HL-60 (cell line): ENCODE data around the gene S100A9.

Experiments used
- DNase-seq, 2 experiments: peaks; one replicate each; pipeline ENCODE4 v3.0.0-alpha.2; 2010 to 2020; ENCODE audit warnings: low read depth in 1 of 2, low spot score in 1 of 2
- H3K27ac ChIP-seq: fragments of 250-450 bp; sonication (Bioruptor Pico); replicated peaks from 2 replicates; pipeline ENCODE4 v1.5.1; 2020; ENCODE audit warnings: mild to moderate bottlenecking, moderate library complexity
- H3K27me3 ChIP-seq: fragments of 250-450 bp; sonication (Bioruptor Pico); 2 replicates; pipeline ENCODE4 v1.5.1; 2021; ENCODE audit warnings: mild to moderate bottlenecking, moderate library complexity; ENCODE audit not compliant: insufficient read depth, poor library complexity, severe bottlenecking
- H3K4me3 ChIP-seq: replicated peaks from 2 replicates; pipeline ENCODE4 v1.5.1; 2011; ENCODE audit warnings: mild to moderate bottlenecking, control low read depth, low read length; ENCODE audit not compliant: insufficient read depth
- GABPA ChIP-seq: IDR thresholded peaks from 2 replicates; pipeline ENCODE4 v1.6.1; 2012; ENCODE audit warnings: low read depth
- POLR2AphosphoS5 ChIP-seq: IDR thresholded peaks from 2 replicates; pipeline ENCODE4 v1.6.1; 2012; ENCODE audit warnings: low read depth
- SPI1 ChIP-seq: IDR thresholded peaks from 2 replicates; pipeline ENCODE4 v1.6.1; 2012; ENCODE audit warnings: low read depth, mild to moderate bottlenecking, borderline replicate concordance
- TF ChIP-seq, protein P1 (sequence below): IDR thresholded peaks from 2 replicates; pipeline ENCODE4 v1.6.1; 2012; ENCODE audit warnings: low read depth; ENCODE audit not compliant: insufficient replicate concordance
- TF ChIP-seq, protein P2 (sequence below): IDR thresholded peaks from one replicate; pipeline ENCODE4 v1.5.1; 2011; ENCODE audit warnings: low read length, control low read depth, inconsistent platforms; ENCODE audit not compliant: insufficient read depth

S100A9 gene

DNA sequence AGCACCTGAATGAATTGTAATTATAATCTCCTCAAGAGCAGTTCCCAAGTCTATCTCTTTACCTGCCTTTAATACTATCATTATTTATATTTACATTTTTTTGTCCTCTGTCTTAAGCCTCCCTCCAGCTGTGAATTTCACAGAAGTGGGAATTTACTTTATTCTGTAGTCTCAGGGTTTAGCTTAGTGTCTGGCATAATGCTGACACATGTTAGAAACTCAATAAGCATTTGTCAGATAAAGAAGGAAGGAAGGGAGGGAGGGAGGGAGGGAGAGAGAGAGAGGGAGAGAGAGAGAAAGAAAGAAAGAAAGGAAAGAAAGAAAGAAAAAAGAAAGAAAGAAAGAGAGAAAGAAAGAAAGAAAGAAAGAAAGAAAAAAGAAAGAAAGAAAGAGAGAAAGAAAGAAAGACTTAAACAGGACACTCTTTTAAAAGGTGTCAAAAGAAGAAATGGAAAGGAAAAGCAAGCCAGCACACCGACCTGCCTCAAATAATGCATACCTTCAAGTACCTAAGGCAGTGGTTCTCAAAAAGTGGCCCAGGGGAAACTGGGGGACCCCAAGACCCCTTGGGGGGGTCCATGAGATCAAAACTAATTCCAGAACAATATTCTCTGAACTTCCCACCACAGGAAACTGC, 7.2 kb upstream of the S100A9 start:
- H3K27ac ChIP-seq, result no peak overlapping the region
- TF ChIP-seq, protein P1, sequence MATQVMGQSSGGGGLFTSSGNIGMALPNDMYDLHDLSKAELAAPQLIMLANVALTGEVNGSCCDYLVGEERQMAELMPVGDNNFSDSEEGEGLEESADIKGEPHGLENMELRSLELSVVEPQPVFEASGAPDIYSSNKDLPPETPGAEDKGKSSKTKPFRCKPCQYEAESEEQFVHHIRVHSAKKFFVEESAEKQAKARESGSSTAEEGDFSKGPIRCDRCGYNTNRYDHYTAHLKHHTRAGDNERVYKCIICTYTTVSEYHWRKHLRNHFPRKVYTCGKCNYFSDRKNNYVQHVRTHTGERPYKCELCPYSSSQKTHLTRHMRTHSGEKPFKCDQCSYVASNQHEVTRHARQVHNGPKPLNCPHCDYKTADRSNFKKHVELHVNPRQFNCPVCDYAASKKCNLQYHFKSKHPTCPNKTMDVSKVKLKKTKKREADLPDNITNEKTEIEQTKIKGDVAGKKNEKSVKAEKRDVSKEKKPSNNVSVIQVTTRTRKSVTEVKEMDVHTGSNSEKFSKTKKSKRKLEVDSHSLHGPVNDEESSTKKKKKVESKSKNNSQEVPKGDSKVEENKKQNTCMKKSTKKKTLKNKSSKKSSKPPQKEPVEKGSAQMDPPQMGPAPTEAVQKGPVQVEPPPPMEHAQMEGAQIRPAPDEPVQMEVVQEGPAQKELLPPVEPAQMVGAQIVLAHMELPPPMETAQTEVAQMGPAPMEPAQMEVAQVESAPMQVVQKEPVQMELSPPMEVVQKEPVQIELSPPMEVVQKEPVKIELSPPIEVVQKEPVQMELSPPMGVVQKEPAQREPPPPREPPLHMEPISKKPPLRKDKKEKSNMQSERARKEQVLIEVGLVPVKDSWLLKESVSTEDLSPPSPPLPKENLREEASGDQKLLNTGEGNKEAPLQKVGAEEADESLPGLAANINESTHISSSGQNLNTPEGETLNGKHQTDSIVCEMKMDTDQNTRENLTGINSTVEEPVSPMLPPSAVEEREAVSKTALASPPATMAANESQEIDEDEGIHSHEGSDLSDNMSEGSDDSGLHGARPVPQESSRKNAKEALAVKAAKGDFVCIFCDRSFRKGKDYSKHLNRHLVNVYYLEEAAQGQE, result no peak
- TF ChIP-seq, protein P2, sequence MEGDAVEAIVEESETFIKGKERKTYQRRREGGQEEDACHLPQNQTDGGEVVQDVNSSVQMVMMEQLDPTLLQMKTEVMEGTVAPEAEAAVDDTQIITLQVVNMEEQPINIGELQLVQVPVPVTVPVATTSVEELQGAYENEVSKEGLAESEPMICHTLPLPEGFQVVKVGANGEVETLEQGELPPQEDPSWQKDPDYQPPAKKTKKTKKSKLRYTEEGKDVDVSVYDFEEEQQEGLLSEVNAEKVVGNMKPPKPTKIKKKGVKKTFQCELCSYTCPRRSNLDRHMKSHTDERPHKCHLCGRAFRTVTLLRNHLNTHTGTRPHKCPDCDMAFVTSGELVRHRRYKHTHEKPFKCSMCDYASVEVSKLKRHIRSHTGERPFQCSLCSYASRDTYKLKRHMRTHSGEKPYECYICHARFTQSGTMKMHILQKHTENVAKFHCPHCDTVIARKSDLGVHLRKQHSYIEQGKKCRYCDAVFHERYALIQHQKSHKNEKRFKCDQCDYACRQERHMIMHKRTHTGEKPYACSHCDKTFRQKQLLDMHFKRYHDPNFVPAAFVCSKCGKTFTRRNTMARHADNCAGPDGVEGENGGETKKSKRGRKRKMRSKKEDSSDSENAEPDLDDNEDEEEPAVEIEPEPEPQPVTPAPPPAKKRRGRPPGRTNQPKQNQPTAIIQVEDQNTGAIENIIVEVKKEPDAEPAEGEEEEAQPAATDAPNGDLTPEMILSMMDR, result no peak
- TF ChIP-seq GABPA (no peak), SPI1 (no peak), POLR2AphosphoS5 (no peak)
- DNase-seq, result no peak
- no peaks in the 10 kb centered on the region for H3K27me3 ChIP-seq
- H3K4me3 ChIP-seq, result no peak overlapping the region

DNA sequence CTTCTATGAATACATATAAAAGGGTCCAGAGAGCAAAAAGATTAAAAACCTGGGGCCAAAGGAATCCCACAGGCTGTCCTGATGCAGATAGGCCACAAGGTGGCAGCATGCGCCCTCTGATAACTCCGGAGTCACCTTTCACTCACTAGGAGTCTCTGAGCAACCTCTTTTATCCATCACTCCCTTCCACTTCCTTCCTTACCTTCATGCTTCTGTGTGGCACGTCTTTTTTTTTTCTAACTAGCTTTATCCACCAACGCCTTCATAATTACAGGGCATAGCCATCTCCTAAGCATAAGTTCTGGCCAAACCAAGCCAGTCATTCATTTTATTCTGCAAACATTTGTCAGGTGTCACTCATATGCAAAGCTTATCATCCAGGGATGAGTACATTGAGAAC, 5.1 kb upstream of the S100A9 start:
- H3K4me3 ChIP-seq, result no peak overlapping the region
- no peak overlapping the region for H3K27ac ChIP-seq
- TF ChIP-seq, protein P2, result peak; percentile 87
- TF ChIP-seq, protein P1, result no peak
- peak; percentile 36; the same call in 1 of the 2 replicates for TF ChIP-seq SPI1
- TF ChIP-seq GABPA, result no peak
- TF ChIP-seq POLR2AphosphoS5, result no peak
- H3K27me3 ChIP-seq, result no peaks in the 10 kb centered on the region
- DNase-seq, result peak in 1 of 2 experiments; percentile 70

DNA sequence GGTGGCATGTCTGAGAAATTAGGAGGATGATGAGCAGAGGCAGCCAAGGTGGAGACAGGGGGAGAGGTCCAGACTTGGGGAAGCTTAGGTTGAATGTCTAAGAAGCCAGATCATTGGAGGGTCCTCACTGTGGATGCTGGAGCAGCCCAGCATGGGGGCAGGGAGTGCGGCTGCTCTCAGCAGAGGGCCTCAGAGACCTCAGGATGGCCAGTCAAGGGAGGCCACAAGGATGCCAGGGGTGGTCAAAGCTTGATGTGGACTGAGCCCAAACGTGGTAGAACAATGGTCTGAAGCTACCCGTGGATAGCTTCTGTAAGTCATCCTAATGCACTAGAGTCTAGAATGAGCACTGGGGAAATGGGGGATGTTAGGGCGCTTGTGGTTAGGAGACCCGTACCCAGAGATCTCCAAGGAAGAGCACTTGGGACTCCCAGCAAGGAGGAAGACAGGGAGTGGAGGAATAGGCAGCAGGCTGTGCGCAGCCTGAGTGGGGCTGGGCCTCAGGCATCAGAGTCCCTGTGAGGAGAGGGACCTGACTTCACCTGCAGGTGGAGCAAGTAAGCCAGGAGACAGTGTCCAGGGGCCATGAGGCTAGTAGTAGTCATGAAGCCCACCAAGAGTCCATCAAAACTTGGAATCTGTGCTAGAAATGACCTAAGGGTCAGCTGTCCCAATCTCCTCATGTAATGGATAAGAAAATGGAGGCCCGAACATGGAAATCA, 4.3 kb upstream of the S100A9 start:
- no peak overlapping the region for H3K27ac ChIP-seq
- TF ChIP-seq SPI1 (no peak), POLR2AphosphoS5 (no peak), GABPA (no peak)
- TF ChIP-seq, protein P2, result peak; percentile 39
- no peaks in the 10 kb centered on the region for H3K27me3 ChIP-seq
- no peak for DNase-seq
- no peak overlapping the region for H3K4me3 ChIP-seq
